Neural progenitor cell (in vitro differentiated cells): ENCODE results near the gene HSPA12A.

ENCODE experiments used
- EZH2 ChIP-seq: fragments of 200-600 bp; sonication (generic); IDR thresholded peaks from 2 replicates; pipeline ENCODE4 v1.6.1; 2017; ENCODE audit warnings: antibody characterized with exemption, mild to moderate bottlenecking, moderate library complexity
- TF ChIP-seq, protein P1 (sequence below): fragments of 200-600 bp; sonication (generic); IDR thresholded peaks from 2 replicates; pipeline ENCODE4 v1.5.1; 2017; ENCODE audit warnings: antibody characterized with exemption, mild to moderate bottlenecking

DNA sequence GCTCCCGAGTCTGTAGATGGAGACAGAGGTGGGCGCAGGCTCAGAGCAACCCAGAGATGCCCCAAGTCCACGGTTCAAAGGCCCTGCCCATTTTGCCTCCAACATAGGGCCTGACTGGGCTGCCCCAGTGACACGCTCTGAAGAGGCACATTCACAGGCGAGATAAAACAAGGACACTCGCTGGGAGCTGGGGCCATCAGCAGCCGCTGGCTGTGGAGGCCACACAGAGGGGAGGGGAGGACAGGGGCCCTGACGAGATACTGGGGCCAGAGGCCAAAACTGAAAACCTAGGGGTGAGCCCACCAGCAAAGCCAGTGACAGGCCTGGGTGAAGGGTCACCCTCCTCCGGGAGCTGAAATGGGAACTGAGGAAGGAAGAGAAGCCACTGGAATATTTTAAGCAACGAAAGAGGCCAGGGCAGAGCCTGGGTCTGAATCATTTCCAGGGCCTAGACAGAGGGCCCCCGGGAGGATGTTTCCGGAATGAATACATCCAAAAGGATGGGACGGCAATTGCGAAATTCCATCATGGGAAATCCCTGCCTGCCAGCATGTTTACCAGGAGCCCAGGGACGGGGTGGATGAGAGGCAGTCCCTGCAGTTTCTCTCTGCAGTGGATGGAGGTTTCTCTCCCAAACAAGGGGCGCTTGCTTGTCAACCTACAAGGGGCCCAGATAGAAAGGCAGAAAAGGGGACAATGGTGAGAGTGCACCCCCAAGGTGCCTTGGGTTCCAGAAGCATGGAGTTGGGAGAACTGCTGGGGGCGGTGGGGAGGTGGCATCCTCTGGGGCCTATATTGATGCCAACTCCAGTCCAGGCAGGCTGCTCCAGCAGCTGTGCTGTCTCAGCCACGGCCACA is 29.0 kb upstream of the HSPA12A start:
- TF ChIP-seq EZH2, result no peak
- TF ChIP-seq, protein P1, sequence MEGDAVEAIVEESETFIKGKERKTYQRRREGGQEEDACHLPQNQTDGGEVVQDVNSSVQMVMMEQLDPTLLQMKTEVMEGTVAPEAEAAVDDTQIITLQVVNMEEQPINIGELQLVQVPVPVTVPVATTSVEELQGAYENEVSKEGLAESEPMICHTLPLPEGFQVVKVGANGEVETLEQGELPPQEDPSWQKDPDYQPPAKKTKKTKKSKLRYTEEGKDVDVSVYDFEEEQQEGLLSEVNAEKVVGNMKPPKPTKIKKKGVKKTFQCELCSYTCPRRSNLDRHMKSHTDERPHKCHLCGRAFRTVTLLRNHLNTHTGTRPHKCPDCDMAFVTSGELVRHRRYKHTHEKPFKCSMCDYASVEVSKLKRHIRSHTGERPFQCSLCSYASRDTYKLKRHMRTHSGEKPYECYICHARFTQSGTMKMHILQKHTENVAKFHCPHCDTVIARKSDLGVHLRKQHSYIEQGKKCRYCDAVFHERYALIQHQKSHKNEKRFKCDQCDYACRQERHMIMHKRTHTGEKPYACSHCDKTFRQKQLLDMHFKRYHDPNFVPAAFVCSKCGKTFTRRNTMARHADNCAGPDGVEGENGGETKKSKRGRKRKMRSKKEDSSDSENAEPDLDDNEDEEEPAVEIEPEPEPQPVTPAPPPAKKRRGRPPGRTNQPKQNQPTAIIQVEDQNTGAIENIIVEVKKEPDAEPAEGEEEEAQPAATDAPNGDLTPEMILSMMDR, result no peak
